HepG2 (cell line): Measurements from ENCODE around the gene C11orf86. TPM values are rescaled to one million over a fixed set of nuclear protein-coding genes. Genes with fewer than 3 reads are reported as not detected.
A peak's percentile ranks its signal among the peaks of the same experiment; 100 is the strongest.

Experiments
- ATAC-seq: fragments of 200-7000 bp; cut with Tn5 transposase; 3 replicates; pipeline ENCODE4 v1.9.1; 2020; ENCODE audit warnings: mild to moderate bottlenecking, moderate library complexity
- BruUV-seq: library from RNA; stranded (reverse); fragments of 400-500 nt; replicated peaks from 2 replicates; lab custom pipeline; 2021; lab: Mats Ljungman, UMichigan
- CTCF ChIA-PET: fragments of 300-600 bp; formaldehyde crosslinking; extraction: SDS; loops from one replicate; lab custom pipeline; 2021; ENCODE audit warnings: low total read pairs, inconsistent platforms, low intra/inter-chr PET ratio; lab: Yijun Ruan, JAX
- POLR2A ChIA-PET: fragments of 350-600 bp; sonication (Branson Sonifier 250); formaldehyde crosslinking; loops from one replicate; lab custom pipeline; 2020; ENCODE audit warnings: antibody characterized with exemption, inconsistent platforms; lab: Yijun Ruan, JAX
- DNase-seq: peaks from one replicate; pipeline ENCODE4 v3.0.0-alpha.2; 2015; ENCODE audit warnings: low spot score
- FAIRE-seq: peaks from 3 replicates; lab custom pipeline; 2011; peaks lifted over from hg19 to GRCh38; lab: Jason Lieb, UNC
- H2AFZ ChIP-seq: one replicate; pipeline ENCODE4 v1.6.1; 2011; ENCODE audit warnings: low read length, inconsistent platforms
- H3K27ac ChIP-seq: fragments of 300-600 bp; 3 replicates; pipeline ENCODE4 v1.8.0; 2011; ENCODE audit warnings: mixed run types, mild to moderate bottlenecking, mixed read lengths, low read length, inconsistent platforms; ENCODE audit not compliant: insufficient read depth; ENCODE audit errors: extremely low read length
- H3K27me3 ChIP-seq, 2 experiments: fragments of 200-600 bp in 1 of 2; 2 replicates in 1 of 2; 3 replicates in 1 of 2; pipeline versions ENCODE4 v1.6.0 to v1.8.0; 2011; ENCODE audit warnings: low read length in 2 of 2, mild to moderate bottlenecking in 2 of 2, moderate library complexity in 2 of 2, inconsistent platforms in 1 of 2; ENCODE audit not compliant: insufficient read depth in 2 of 2, control insufficient read depth in 1 of 2
- H3K36me3 ChIP-seq, 2 experiments: fragments of 200-600 bp in 1 of 2; replicated peaks in 1 of 2; 2 replicates in 1 of 2; 3 replicates in 1 of 2; pipeline versions ENCODE4 v1.5.1 to v1.8.0; 2011; ENCODE audit warnings: low read length in 2 of 2, inconsistent platforms in 1 of 2; ENCODE audit not compliant: insufficient read depth in 2 of 2, control insufficient read depth in 1 of 2
- H3K4me1 ChIP-seq: 2 replicates; pipeline ENCODE4 v1.5.1; 2012; ENCODE audit warnings: low read length, inconsistent platforms; ENCODE audit not compliant: insufficient read depth
- H3K4me2 ChIP-seq: 2 replicates; pipeline ENCODE4 v1.6.0; 2011; ENCODE audit warnings: low read depth, low read length, inconsistent platforms
- H3K4me3 ChIP-seq, 3 experiments: fragments of 200-600 bp in 1 of 3; sonication (generic), shearing (Covaris generic) in 1 of 3; replicated peaks in 1 of 3; 2 replicates each; pipeline ENCODE4 v1.5.1; 2011 to 2016; ENCODE audit warnings: low read length in 3 of 3, inconsistent platforms in 2 of 3, low read depth in 2 of 3, mild to moderate bottlenecking in 2 of 3, control low read depth in 1 of 3, mixed read lengths in 1 of 3; ENCODE audit not compliant: insufficient read depth in 1 of 3
- H3K79me2 ChIP-seq: one replicate; pipeline ENCODE4 v1.6.1; 2011; ENCODE audit warnings: low read length, inconsistent platforms; ENCODE audit not compliant: insufficient read depth
- H3K9ac ChIP-seq: 2 replicates; pipeline ENCODE4 v1.6.0; 2011; ENCODE audit warnings: mild to moderate bottlenecking, low read depth, low read length, inconsistent platforms; ENCODE audit not compliant: insufficient read depth
- H3K9me3 ChIP-seq: 2 replicates; pipeline ENCODE4 v1.5.1; 2012; ENCODE audit warnings: mild to moderate bottlenecking, low read length
- H4K20me1 ChIP-seq: 2 replicates; pipeline ENCODE4 v1.6.0; 2011; ENCODE audit warnings: inconsistent platforms, mild to moderate bottlenecking, low read length, moderate library complexity; ENCODE audit not compliant: insufficient read depth
- CBFB ChIP-seq: sonication (generic); formaldehyde crosslinking; IDR thresholded peaks from 2 replicates; pipeline ENCODE4 v1.4.0; 2020; ENCODE audit warnings: missing genetic modification reagents
- DZIP1 ChIP-seq: sonication (generic); formaldehyde crosslinking; IDR thresholded peaks from 2 replicates; pipeline ENCODE4 v1.5.0; 2020; ENCODE audit warnings: mild to moderate bottlenecking, missing genetic modification reagents
- EED ChIP-seq: sonication (generic); formaldehyde crosslinking; IDR thresholded peaks from 2 replicates; pipeline ENCODE4 v1.5.0; 2020; ENCODE audit warnings: mild to moderate bottlenecking, missing genetic modification reagents
- GZF1 ChIP-seq: sonication (generic); formaldehyde crosslinking; IDR thresholded peaks from 2 replicates; pipeline ENCODE4 v1.5.1; 2020; ENCODE audit warnings: mild to moderate bottlenecking, missing genetic modification reagents
- KAT2B ChIP-seq: fragments of 150-350 bp; IDR thresholded peaks from 2 replicates; pipeline ENCODE4 v1.6.1; 2014; ENCODE audit warnings: low read depth, low read length, borderline replicate concordance
- NFYB ChIP-seq: sonication (generic); formaldehyde crosslinking; IDR thresholded peaks from 2 replicates; pipeline ENCODE4 v1.4.0; 2020; ENCODE audit warnings: missing genetic modification reagents
- ONECUT2 ChIP-seq: sonication (generic); formaldehyde crosslinking; IDR thresholded peaks from 2 replicates; pipeline ENCODE4 v1.4.0; 2020; ENCODE audit warnings: missing genetic modification reagents
- SALL1 ChIP-seq: sonication (generic); formaldehyde crosslinking; IDR thresholded peaks from 2 replicates; pipeline ENCODE4 v1.8.0; 2022; ENCODE audit warnings: mild to moderate bottlenecking, missing genetic modification reagents
- SSRP1 ChIP-seq: IDR thresholded peaks from 2 replicates; pipeline ENCODE4 v1.6.1; 2016; ENCODE audit warnings: control low read depth
- STAG1 ChIP-seq: sonication (generic); formaldehyde crosslinking; IDR thresholded peaks from 2 replicates; pipeline ENCODE4 v1.4.0; 2020; ENCODE audit warnings: missing genetic modification reagents
- XRCC5 ChIP-seq: fragments of 200-400 bp; formaldehyde crosslinking; optimal IDR thresholded peaks from 2 replicates; pipeline ENCODE3; 2017; ENCODE audit warnings: mild to moderate bottlenecking, low read length
- YY1 ChIP-seq: IDR thresholded peaks from 2 replicates; pipeline ENCODE4 v1.6.1; 2011; ENCODE audit warnings: low read length, low read depth, moderate library complexity, mild to moderate bottlenecking; ENCODE audit not compliant: insufficient read depth, insufficient replicate concordance
- ZBTB3 ChIP-seq: sonication (generic); formaldehyde crosslinking; IDR thresholded peaks from 2 replicates; pipeline ENCODE4 v1.4.0; 2020; ENCODE audit warnings: low read depth, mild to moderate bottlenecking, moderate library complexity, missing genetic modification reagents, borderline replicate concordance
- ZBTB8A ChIP-seq: sonication (generic); formaldehyde crosslinking; IDR thresholded peaks from 2 replicates; pipeline ENCODE4 v1.4.0; 2020; ENCODE audit warnings: mild to moderate bottlenecking, low read depth, missing genetic modification reagents, borderline replicate concordance
- ZNF207 ChIP-seq: fragments of 450-650 bp; IDR thresholded peaks from 2 replicates; pipeline ENCODE4 v1.6.1; 2016; ENCODE audit warnings: antibody characterized with exemption, borderline replicate concordance
- ZNF30 ChIP-seq: sonication (generic); formaldehyde crosslinking; IDR thresholded peaks from 2 replicates; pipeline ENCODE4 v1.5.0; 2020; ENCODE audit warnings: mild to moderate bottlenecking, missing genetic modification reagents
- ZNF777 ChIP-seq: sonication (generic); formaldehyde crosslinking; IDR thresholded peaks from 2 replicates; pipeline ENCODE4 v1.4.0; 2020; ENCODE audit warnings: missing genetic modification reagents
- ZNF841 ChIP-seq: sonication (generic); formaldehyde crosslinking; IDR thresholded peaks from 2 replicates; pipeline ENCODE4 v1.8.1; 2023; ENCODE audit warnings: missing genetic modification reagents, borderline replicate concordance
- WGBS: methylation state at CpG from one replicate; pipeline ENCODE4 v1.1.6; 2017; ENCODE audit warnings: low lambda C conversion rate; 5-methylcytosine and 5-hydroxymethylcytosine counted together
- in situ Hi-C: cut with HindIII; loops from 2 replicates; pipeline ENCODE4 v1.10.0; 2017; ENCODE audit warnings: low pct_unique_long_range_greater_than_20kb; ENCODE audit not compliant: extremely low pct_ligation_motif_present
- intact Hi-C: fragments of 100-400 bp; cut with micrococcal nuclease; formaldehyde crosslinking; loops from one replicate; pipeline ENCODE4 v1.10.0; 2022; ENCODE audit not compliant: unreplicated experiment
- polyA plus RNA-seq, 8 experiments: library from polyadenylated mRNA; depleted of rRNA in 3 of 8; stranded (reverse) in 7 of 8; unstranded in 1 of 8; fragments of >200 nt; fragmentation: Illumina TruSeq in 4 of 8; extraction: Trizol in 4 of 8; gene quantifications; 2 replicates each; pipeline versions ENCODE4 v1.2.1 to v1.2.3, GENCODE V29; 2011 to 2016; ENCODE audit warnings: low read depth in 4 of 8, missing spikeins in 1 of 8, mixed read lengths in 1 of 8; ENCODE audit not compliant: insufficient read depth in 1 of 8
- total RNA-seq, 5 experiments: library from RNA; depleted of rRNA; stranded (reverse); fragments of >200 nt; fragmentation: Illumina TruSeq; extraction: Trizol; gene quantifications; 2 replicates each; pipeline ENCODE4 v1.2.3, GENCODE V29; 2016; ENCODE audit warnings: low read depth in 1 of 5
- TF ChIP-seq, protein P1 (sequence below): sonication (generic); formaldehyde crosslinking; IDR thresholded peaks from 2 replicates; pipeline ENCODE4 v1.4.0; 2020; ENCODE audit warnings: missing genetic modification reagents, mild to moderate bottlenecking, borderline replicate concordance
- TF ChIP-seq, protein P2 (sequence below), 2 experiments: fragments of 450-650 bp in 1 of 2; sonication (generic) in 1 of 2; formaldehyde crosslinking; IDR thresholded peaks; 2 replicates each; pipeline versions ENCODE4 v1.5.0 to v1.8.0; 2020 to 2022; ENCODE audit warnings: mild to moderate bottlenecking in 1 of 2, missing genetic modification reagents in 1 of 2

C11orf86 gene
- total and polyA plus RNA-seq, 2 of the 13 experiments (the other 11 are each of a cell fraction or from before 2014, with no cell fraction given) = 0.11 to 0.18 TPM

DNA sequence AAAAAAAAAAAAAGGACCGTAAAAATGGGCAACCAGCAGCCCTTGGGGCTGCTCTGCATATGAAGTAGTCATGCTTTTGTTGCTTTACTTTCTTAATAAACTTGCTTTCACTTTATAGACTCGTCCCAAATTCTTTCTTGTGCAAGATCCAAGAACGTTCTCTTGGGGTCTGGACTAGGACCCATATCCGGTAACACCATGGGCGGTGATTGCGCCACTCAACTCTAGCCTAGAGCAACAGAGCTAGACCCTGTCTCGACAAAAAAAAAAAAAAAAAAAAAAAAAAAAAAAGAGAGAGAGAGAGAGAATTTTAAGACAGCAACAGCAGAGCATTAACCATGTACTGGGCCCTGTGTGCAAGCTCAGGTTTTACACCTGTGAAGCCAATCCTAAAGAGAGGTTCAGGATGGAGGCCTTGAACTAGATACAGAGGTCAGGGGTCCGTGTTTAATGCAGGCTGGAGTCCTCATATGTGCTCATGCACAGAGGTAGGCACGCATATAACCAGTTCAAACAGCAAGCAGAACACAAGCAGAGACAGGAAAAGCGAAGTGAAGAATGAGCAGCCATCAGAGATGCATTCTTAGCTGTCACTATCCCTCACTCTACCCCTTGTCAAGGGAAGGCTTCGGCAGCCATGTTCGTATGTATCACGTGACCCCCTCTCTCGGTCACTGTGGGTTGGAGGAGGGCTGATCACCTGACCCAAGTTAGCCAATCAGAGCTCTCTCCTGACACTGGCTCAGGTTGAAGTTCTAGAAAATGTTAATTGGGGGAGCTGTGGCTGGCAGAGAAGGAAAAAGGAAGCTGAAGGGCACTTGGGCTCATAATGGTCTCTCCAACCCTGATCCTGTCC is 31.2 kb downstream of the C11orf86 start:
- Histone ChIP-seq H3K4me3 (no peak overlapping the region), H4K20me1 (no peaks in the 10 kb centered on the region), H3K36me3 (no peaks in the 10 kb centered on the region), H3K27me3 (peaks cover 0 to 4% of the 10 kb centered on the region in 2 experiments; a peak in 1 of 5 replicates), H3K27ac (no peak overlapping the region), H3K9me3 (no peaks in the 10 kb centered on the region), H2AFZ (no peak overlapping the region), H3K4me2 (peak overlapping the region; percentile 23; the same call in 1 of the 2 replicates), H3K9ac (no peak overlapping the region), H3K4me1 (peaks cover 53% of the 10 kb centered on the region), H3K79me2 (no peaks in the 10 kb centered on the region)
- DNase-seq (peak; percentile 52), ATAC-seq (peak; percentile 21; the same call in 1 of the 3 replicates), FAIRE-seq (no peak)
- intact Hi-C loops = no loop called here
- ChIA-PET CTCF (no interaction called here), POLR2A (no interaction called here)
- BruUV-seq = no TSS peak
- 64% methylated on average over 14 of the region's 14 CpGs for WGBS
- in situ Hi-C loops = no loop called here
- TF ChIP-seq GZF1 (CRISPR knock-in tag) (no peak), ZNF207 (no peak), ONECUT2 (CRISPR knock-in tag) (no peak), SSRP1 (CRISPR knock-in tag) (no peak), ZBTB8A (no peak), SALL1 (no peak), KAT2B (no peak), EED (CRISPR knock-in tag) (no peak), NFYB (CRISPR knock-in tag) (peak; percentile 75), YY1 (peak; percentile 72), ZNF777 (CRISPR knock-in tag) (no peak), ZNF841 (CRISPR knock-in tag) (no peak), ZNF30 (no peak), DZIP1 (CRISPR knock-in tag) (no peak), XRCC5 (no peak), CBFB (no peak), ZBTB3 (CRISPR knock-in tag) (no peak), STAG1 (CRISPR knock-in tag) (no peak)
- TF ChIP-seq, protein P1, sequence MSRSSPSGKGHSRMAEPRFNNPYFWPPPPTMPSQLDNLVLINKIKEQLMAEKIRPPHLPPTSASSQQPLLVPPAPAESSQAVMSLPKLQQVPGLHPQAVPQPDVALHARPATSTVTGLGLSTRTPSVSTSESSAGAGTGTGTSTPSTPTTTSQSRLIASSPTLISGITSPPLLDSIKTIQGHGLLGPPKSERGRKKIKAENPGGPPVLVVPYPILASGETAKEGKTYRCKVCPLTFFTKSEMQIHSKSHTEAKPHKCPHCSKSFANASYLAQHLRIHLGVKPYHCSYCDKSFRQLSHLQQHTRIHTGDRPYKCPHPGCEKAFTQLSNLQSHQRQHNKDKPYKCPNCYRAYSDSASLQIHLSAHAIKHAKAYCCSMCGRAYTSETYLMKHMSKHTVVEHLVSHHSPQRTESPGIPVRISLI (CRISPR knock-in tag) = peak; percentile 43; the same call in 1 of the 2 replicates
- TF ChIP-seq, protein P2, sequence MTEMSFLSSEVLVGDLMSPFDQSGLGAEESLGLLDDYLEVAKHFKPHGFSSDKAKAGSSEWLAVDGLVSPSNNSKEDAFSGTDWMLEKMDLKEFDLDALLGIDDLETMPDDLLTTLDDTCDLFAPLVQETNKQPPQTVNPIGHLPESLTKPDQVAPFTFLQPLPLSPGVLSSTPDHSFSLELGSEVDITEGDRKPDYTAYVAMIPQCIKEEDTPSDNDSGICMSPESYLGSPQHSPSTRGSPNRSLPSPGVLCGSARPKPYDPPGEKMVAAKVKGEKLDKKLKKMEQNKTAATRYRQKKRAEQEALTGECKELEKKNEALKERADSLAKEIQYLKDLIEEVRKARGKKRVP (CRISPR knock-in tag; IDR thresholded peaks at IDR 0.05) = no peak
